ENCODE data around the gene KRTAP17-1.

The KRTAP17-1 gene

DNA sequence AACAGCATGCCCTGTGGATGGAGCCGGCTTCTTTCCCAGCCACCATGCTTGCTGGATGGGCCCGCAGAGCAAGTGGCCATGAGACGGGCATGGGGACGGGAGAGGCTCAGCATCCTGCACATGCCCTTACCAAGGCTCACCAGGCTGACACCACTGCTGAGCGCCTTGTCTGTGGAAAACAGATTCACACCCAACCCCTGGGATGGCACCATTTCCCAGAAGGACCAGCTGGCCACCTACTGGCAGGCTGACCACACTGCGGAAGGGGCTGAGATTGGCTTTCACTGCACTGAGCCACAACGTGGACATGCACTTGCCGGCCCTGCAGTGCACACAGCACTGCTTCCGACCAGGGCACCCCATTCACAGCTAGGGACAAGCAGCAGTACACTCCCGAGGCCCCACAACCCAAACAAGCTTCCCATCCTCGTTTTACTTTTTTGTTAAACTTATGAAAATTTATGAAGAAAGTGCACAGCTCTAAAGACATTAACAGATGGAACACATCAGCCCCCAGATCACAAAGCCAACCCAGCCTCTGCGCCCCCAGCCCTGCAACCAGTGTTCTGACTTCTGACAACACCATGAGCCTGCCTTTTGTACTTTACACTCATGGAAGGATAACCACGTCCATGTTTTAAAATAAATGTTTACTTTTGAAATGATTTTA lies 13.9 kb upstream of the KRTAP17-1 start:
- FAIRE-seq (no peak), DNase-seq (ENCODE audit: insufficient read length) (no peak)
- TF ChIP-seq TAF1 (IDR thresholded peaks at IDR 0.05; ENCODE audit: borderline replicate concordance, low read depth, low read length) (no peak), POLR2A (IDR thresholded peaks at IDR 0.05; ENCODE audit: low read depth, low read length) (no peak), POLR2AphosphoS5 (IDR thresholded peaks at IDR 0.05; ENCODE audit: low read depth, low read length) (no peak)

DNA sequence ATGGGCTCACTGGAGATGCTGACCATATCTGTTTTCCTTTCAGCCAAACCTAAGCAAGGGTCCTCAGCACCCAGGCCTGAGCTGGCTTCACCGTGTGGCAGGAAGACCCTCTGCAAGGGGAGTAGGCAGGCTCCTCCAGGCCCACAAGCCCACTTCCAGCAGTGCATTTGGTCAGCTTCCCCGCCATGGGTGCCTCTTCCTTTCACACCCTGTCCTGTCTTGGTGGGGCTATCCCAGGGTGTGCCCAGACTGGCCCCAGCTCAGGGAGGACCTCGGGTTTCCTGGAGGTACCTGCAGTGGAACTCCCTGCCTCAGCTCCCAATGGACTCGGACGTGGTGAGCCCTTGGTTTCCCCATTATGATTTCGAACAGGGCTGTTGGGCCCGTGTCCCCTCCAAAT lies 12.7 kb upstream of the KRTAP17-1 start:
- no peak for DNase-seq (ENCODE audit: insufficient read length)
- TF ChIP-seq TAF1 (IDR thresholded peaks at IDR 0.05; ENCODE audit: borderline replicate concordance, low read depth, low read length) = no peak
- TF ChIP-seq POLR2A (IDR thresholded peaks at IDR 0.05; ENCODE audit: low read depth, low read length) = no peak
- no peak for TF ChIP-seq POLR2AphosphoS5 (IDR thresholded peaks at IDR 0.05; ENCODE audit: low read depth, low read length)
- FAIRE-seq = no peak

DNA sequence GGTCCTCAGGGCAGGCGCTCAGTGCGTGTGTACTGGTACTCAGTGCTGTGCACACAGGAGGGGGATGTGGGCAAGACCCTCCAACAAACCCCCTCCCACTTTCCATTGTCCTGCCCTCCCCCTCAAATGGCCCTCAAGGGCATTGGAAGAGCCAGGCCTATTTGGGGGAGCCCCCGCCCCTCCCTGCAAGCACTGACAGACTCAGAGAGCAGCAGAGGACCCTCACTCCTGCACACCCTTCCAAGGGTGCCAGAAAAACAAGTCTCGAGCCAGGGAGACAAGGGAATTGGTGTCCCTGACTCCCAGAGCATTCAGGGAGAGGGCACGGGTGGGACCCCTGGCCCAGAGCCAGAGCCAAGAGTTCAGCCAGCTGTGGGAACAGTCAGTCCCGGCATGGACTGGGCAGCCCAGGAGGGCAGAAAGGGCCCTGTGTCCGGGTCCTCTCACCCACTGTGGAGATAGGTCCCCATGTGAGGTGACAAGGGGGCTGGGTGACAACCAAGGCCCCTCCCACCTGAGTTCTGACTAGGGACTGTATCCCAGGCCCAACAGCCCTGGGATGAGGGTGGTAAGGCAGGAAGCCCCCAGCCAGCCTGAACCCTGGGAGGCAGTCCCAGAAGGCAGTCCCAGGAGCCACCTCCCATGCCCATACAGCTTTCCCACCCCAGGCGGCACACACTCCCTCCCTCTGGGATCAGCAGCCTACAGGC lies 12.1 kb upstream of the KRTAP17-1 start:
- DNase-seq (ENCODE audit: insufficient read length) = no peak
- FAIRE-seq = no peak
- TF ChIP-seq POLR2AphosphoS5 (IDR thresholded peaks at IDR 0.05; ENCODE audit: low read depth, low read length) (no peak), TAF1 (IDR thresholded peaks at IDR 0.05; ENCODE audit: borderline replicate concordance, low read depth, low read length) (no peak), POLR2A (IDR thresholded peaks at IDR 0.05; ENCODE audit: low read depth, low read length) (no peak)

GRCh38 chr17:41326173-41327145 lies 10.9 kb upstream of the KRTAP17-1 start:
- FAIRE-seq = no peak
- DNase-seq (ENCODE audit: insufficient read length) = no peak
- TF ChIP-seq POLR2A (IDR thresholded peaks at IDR 0.05; ENCODE audit: low read depth, low read length) (no peak), POLR2AphosphoS5 (IDR thresholded peaks at IDR 0.05; ENCODE audit: low read depth, low read length) (no peak), TAF1 (IDR thresholded peaks at IDR 0.05; ENCODE audit: borderline replicate concordance, low read depth, low read length) (no peak)

- no peak for DNase-seq (ENCODE audit: insufficient read length)
- TF ChIP-seq TAF1 (IDR thresholded peaks at IDR 0.05; ENCODE audit: borderline replicate concordance, low read depth, low read length) = no peak
- TF ChIP-seq POLR2A (IDR thresholded peaks at IDR 0.05; ENCODE audit: low read depth, low read length) = no peak
- TF ChIP-seq POLR2AphosphoS5 (IDR thresholded peaks at IDR 0.05; ENCODE audit: low read depth, low read length) = no peak
- FAIRE-seq = no peak
These were observed 10.1 kb upstream of the KRTAP17-1 start for GRCh38 chr17:41325611-41326010.

DNA sequence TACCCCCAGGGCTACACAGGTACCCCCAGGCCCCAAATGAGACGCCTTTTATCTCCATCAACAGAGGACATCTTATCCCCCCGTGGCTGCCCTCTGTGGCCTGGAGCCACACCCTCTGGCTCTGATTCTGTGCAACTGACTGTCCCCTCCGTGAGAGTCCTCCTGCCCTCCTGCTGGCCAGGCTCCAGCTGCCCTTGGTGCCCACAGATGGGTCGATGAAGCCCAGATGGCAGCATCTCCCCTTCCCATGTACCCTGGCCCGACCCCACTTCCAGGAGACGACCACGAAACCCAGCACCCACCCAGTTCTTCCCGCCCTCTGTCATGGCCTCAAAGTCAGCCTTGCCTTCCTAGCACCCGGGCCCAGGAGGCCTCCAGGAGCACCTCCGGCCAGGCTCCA lies 9.6 kb upstream of the KRTAP17-1 start:
- FAIRE-seq (no peak), DNase-seq (ENCODE audit: insufficient read length) (no peak)
- TF ChIP-seq TAF1 (IDR thresholded peaks at IDR 0.05; ENCODE audit: borderline replicate concordance, low read depth, low read length) (no peak), POLR2AphosphoS5 (IDR thresholded peaks at IDR 0.05; ENCODE audit: low read depth, low read length) (no peak), POLR2A (IDR thresholded peaks at IDR 0.05; ENCODE audit: low read depth, low read length) (no peak)

- DNase-seq (ENCODE audit: insufficient read length) (no peak), FAIRE-seq (no peak)
These were observed 8.9 kb upstream of the KRTAP17-1 start for GRCh38 chr17:41324180-41325075.

DNA sequence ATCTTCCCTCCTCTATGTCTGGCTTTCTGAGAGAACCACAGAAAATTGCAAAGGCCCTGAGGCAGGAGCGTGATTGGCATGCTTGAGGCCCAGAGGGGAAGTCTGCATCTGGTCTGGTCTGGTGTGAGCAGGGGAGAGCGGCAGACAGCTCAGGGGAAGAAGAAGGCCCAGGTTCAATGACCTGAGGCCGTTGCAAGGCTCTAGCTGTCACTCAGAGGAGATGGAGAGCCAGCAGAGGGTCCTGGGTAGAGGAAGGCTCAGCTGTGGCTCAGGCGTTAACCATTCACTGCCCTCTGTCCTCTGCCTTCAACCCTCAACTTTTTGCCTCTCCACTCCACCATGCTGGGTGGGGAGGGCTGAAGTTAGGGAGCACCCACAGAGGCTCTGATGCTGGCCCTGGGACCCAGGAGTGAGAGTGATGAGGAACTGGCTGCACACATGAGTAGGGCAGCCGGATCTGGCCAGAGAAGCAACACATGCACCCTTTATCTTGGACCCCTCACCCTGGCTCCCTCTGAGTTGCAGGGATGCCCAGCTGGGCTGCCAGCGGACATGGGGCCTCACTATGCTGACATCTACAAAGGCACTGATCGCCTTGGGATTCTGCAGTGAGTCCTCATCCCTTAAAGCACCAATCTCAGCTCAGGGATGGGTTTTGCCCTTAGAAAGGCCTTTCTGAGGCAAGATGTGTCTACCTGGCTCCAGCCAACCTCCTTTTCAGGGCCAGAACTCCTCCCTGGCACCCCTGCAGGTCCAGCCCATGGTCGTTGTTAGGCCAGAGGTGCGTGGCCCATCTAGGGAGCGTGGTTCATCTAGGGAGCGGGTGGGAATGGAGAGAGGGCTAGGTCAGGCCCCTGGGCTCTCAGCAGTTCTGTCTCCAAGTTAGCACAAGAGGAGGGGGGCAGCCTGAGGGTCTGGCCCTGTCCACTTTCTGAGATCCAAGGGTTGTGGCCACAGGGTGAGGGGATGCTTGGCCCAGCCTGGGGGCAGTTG lies 7.7 kb upstream of the KRTAP17-1 start:
- TF ChIP-seq POLR2AphosphoS5 (IDR thresholded peaks at IDR 0.05; ENCODE audit: low read depth, low read length) = no peak
- no peak for TF ChIP-seq TAF1 (IDR thresholded peaks at IDR 0.05; ENCODE audit: borderline replicate concordance, low read depth, low read length)
- TF ChIP-seq POLR2A (IDR thresholded peaks at IDR 0.05; ENCODE audit: low read depth, low read length) = no peak
- DNase-seq (ENCODE audit: insufficient read length) = no peak
- no peak for FAIRE-seq

More at GRCh38 chr17:41324180-41325075, 8.9 kb upstream of the KRTAP17-1 start:
- TF ChIP-seq TAF1 (IDR thresholded peaks at IDR 0.05; ENCODE audit: borderline replicate concordance, low read depth, low read length) (no peak), POLR2A (IDR thresholded peaks at IDR 0.05; ENCODE audit: low read depth, low read length) (no peak), POLR2AphosphoS5 (IDR thresholded peaks at IDR 0.05; ENCODE audit: low read depth, low read length) (no peak)

- FAIRE-seq = no peak
- TF ChIP-seq POLR2A (IDR thresholded peaks at IDR 0.05; ENCODE audit: low read depth, low read length) (no peak), POLR2AphosphoS5 (IDR thresholded peaks at IDR 0.05; ENCODE audit: low read depth, low read length) (no peak), TAF1 (IDR thresholded peaks at IDR 0.05; ENCODE audit: borderline replicate concordance, low read depth, low read length) (no peak)
- DNase-seq (ENCODE audit: insufficient read length) = no peak
These were observed 6.8 kb upstream of the KRTAP17-1 start for GRCh38 chr17:41322094-41322902.
